HG02973 (cell line): ENCODE measurements around the gene FOSB.
A peak's percentile ranks its signal among the peaks of the same experiment; 100 is the strongest.

Experiments used
- ATAC-seq: cut with Tn5 transposase; IDR thresholded peaks from one replicate; pipeline ENCODE4 v1.9.1; 2021; ENCODE audit warnings: moderate library complexity; ENCODE audit not compliant: unreplicated experiment

The FOSB gene

GRCh38 chr19:45467115-45467455, 711 bp upstream of the FOSB start:
- ATAC-seq: no peak

GRCh38 chr19:45468159-45468651, 409 bp downstream of the FOSB start:
- no peak for ATAC-seq

- ATAC-seq: peak; percentile 28
Observed at GRCh38 chr19:45468803-45469131, 971 bp downstream of the FOSB start.

- peak; percentile 50 for ATAC-seq
Observed at GRCh38 chr19:45469132-45469944, 1.5 kb downstream of the FOSB start.

- ATAC-seq: no peak
Observed at GRCh38 chr19:45469945-45470761, 2.4 kb downstream of the FOSB start.

GRCh38 chr19:45470762-45471081, 2.9 kb downstream of the FOSB start:
- no peak for ATAC-seq

GRCh38 chr19:45471111-45471930, 3.5 kb downstream of the FOSB start:
- no peak for ATAC-seq

- no peak for ATAC-seq
Observed at GRCh38 chr19:45471931-45472562, 4.3 kb downstream of the FOSB start.

- ATAC-seq: no peak
Observed at GRCh38 chr19:45472563-45473366, 5.0 kb downstream of the FOSB start.

GRCh38 chr19:45473367-45473681, 5.5 kb downstream of the FOSB start:
- no peak for ATAC-seq

GRCh38 chr19:45473682-45474605, 6.1 kb downstream of the FOSB start:
- ATAC-seq: no peak

GRCh38 chr19:45474606-45475521, 7.1 kb downstream of the FOSB start:
- ATAC-seq: no peak

- no peak for ATAC-seq
Observed at GRCh38 chr19:45475537-45476291, 7.9 kb downstream of the FOSB start.

- no peak for ATAC-seq
Observed at GRCh38 chr19:45476304-45476703, 8.5 kb downstream of the FOSB start.

- ATAC-seq: no peak
Observed at GRCh38 chr19:45477186-45477585, 9.4 kb downstream of the FOSB start.

GRCh38 chr19:45477713-45478453, 10.1 kb downstream of the FOSB start:
- no peak for ATAC-seq
